ENCODE results near the gene DNLZ. TPM values are rescaled to one million over a fixed set of nuclear protein-coding genes. Genes with fewer than 3 reads are reported as not detected.

DNLZ gene
- total and polyA plus RNA-seq, 2 of the 4 experiments (the other 2 are of a cell fraction): 2.0 to 11.4 TPM

DNA sequence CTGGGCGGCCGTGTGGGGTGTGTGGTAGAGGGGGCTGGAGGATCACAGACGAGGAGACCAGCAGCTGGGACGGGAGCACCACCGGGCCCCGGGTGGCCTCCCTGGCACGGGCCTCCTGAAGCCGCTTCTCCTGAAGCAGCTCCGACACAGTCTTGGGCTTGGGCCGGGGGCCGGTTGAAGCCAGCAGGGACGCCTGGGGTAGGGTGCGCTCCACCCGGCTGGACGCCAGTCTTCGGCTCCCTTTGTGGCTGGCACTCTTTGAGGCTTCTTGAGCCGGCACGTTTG lies 15.4 kb upstream of the DNLZ start:
- H2AK5ac ChIP-seq (ENCODE audit: low read depth, low read length): no peak overlapping the region

More for the DNA sequence above, 15.4 kb upstream of the DNLZ start:
- Histone ChIP-seq H2BK20ac (ENCODE audit: low read depth, low read length) (no peak overlapping the region), H3K4ac (ENCODE audit: low read depth, low read length) (no peak overlapping the region), H3K9me3 (ENCODE audit: control insufficient read depth, insufficient read depth, low read length) (no peaks in the 10 kb centered on the region), H3K4me2 (ENCODE audit: low read depth, low read length) (no peak overlapping the region), H4K5ac (ENCODE audit: low read depth, low read length) (no peak overlapping the region), H3K27me3 (ENCODE audit: control insufficient read depth, insufficient read depth, low read length) (no peaks in the 10 kb centered on the region), H3K36me3 (ENCODE audit: control insufficient read depth, insufficient read depth, low read length) (peaks cover 44% of the 10 kb centered on the region), H2BK15ac (ENCODE audit: low read depth, low read length) (no peak overlapping the region), H3K27ac (ENCODE audit: insufficient read depth, low read length) (no peak overlapping the region), H3K18ac (ENCODE audit: low read depth, low read length) (no peak overlapping the region), H3K14ac (replicated peaks; ENCODE audit: low read depth, low read length) (no peak overlapping the region), H4K20me1 (ENCODE audit: insufficient read depth, low read length) (no peaks in the 10 kb centered on the region), H3K9ac (ENCODE audit: low read depth, low read length) (no peak overlapping the region), H2AFZ (replicated peaks; ENCODE audit: low read length, poor library complexity) (no peak overlapping the region), H3K79me1 (ENCODE audit: low read depth in 1 of 2, low read length in 2 of 2) (no peaks in the 10 kb centered on the region), H3K4me3 (ENCODE audit: insufficient read depth, low read depth, low read length) (no peak overlapping the region), H2AK9ac (replicated peaks; ENCODE audit: low read depth, low read length, poor library complexity) (no peak overlapping the region), H3K56ac (ENCODE audit: extremely low read depth, insufficient read depth, low read length) (no peak overlapping the region), H3K9me1 (ENCODE audit: insufficient read depth, low read length) (no peaks in the 10 kb centered on the region), H3K23ac (ENCODE audit: low read depth, low read length) (no peak overlapping the region), H2BK5ac (ENCODE audit: low read depth, low read length, poor library complexity, severe bottlenecking) (no peak overlapping the region), H4K8ac (ENCODE audit: low read depth in 2 of 2, low read length in 2 of 2) (no peak overlapping the region), H3K4me1 (ENCODE audit: control insufficient read depth, insufficient read depth, low read length) (no peaks in the 10 kb centered on the region), H4K91ac (ENCODE audit: insufficient read depth, low read depth, low read length) (no peak overlapping the region), H2BK120ac (ENCODE audit: low read depth, low read length) (no peak overlapping the region)
- no peak for ATAC-seq (ENCODE audit: low read depth)
- intact Hi-C loops (cut with micrococcal nuclease) (no loop called here), in situ Hi-C loops (cut with MboI; ENCODE audit: low sequenced_read_pairs) (no loop called here), dilution Hi-C loops (cut with HindIII; ENCODE audit: low sequenced_read_pairs, unreplicated experiment) (no loop called here)
- ChIA-PET POLR2A (ENCODE audit: unreplicated experiment) (no interaction called here), CTCF (no interaction called here)
- no peak for DNase-seq
- TF ChIP-seq BHLHE40 (IDR thresholded peaks at IDR 0.05; ENCODE audit: low read depth, low read length) (no peak), CEBPB (IDR thresholded peaks at IDR 0.05; ENCODE audit: low read depth, low read length) (no peak)
- BruUV-seq (replicated peaks): no TSS peak
- 94% methylated on average over 6 of the region's 18 CpGs; no CpG with 5 or more reads in 1 of the 2 experiments for WGBS, 2 experiments (ENCODE audit: extremely low coverage in 2 of 2, insufficient read length in 1 of 2)
